ENCODE results near the gene CMKLR1.

DNA sequence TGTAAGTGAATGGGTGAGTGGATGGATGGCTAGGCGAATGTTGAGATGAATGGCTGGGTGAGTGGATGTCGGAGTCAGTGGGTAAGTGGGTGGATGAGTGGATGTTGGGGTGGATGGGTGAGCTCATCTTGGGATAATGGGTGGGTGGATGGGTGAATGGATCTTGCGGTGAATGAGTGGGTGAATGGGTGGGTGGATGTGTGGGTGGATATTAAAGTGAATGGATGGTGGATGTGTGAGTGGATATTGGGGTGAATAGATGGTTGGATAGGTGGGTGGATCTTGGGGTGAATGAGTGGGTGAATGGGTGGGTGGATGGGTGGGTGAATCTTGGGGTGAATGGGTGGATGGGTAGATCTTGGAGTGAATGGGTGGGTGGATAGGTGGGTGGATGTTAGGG is 51.9 kb downstream of the CMKLR1 start:
- TF ChIP-seq MAX (IDR thresholded peaks at IDR 0.05) (no peak), EP300 (IDR thresholded peaks at IDR 0.05; ENCODE audit: borderline replicate concordance) (no peak), YY1 (IDR thresholded peaks at IDR 0.05; ENCODE audit: low read depth) (no peak), TAF1 (IDR thresholded peaks at IDR 0.05; ENCODE audit: low read depth) (no peak), CREB1 (IDR thresholded peaks at IDR 0.05; ENCODE audit: low read depth) (no peak), CEBPB (IDR thresholded peaks at IDR 0.05) (no peak), ZBTB7A (IDR thresholded peaks at IDR 0.05; ENCODE audit: low read depth) (no peak), RAD21 (IDR thresholded peaks at IDR 0.05; ENCODE audit: low read depth) (no peak), FOXM1 (IDR thresholded peaks at IDR 0.05; ENCODE audit: borderline replicate concordance, low read depth) (no peak), USF1 (IDR thresholded peaks at IDR 0.05) (no peak), EGR1 (IDR thresholded peaks at IDR 0.05) (no peak)
- TF ChIP-seq, protein P1, sequence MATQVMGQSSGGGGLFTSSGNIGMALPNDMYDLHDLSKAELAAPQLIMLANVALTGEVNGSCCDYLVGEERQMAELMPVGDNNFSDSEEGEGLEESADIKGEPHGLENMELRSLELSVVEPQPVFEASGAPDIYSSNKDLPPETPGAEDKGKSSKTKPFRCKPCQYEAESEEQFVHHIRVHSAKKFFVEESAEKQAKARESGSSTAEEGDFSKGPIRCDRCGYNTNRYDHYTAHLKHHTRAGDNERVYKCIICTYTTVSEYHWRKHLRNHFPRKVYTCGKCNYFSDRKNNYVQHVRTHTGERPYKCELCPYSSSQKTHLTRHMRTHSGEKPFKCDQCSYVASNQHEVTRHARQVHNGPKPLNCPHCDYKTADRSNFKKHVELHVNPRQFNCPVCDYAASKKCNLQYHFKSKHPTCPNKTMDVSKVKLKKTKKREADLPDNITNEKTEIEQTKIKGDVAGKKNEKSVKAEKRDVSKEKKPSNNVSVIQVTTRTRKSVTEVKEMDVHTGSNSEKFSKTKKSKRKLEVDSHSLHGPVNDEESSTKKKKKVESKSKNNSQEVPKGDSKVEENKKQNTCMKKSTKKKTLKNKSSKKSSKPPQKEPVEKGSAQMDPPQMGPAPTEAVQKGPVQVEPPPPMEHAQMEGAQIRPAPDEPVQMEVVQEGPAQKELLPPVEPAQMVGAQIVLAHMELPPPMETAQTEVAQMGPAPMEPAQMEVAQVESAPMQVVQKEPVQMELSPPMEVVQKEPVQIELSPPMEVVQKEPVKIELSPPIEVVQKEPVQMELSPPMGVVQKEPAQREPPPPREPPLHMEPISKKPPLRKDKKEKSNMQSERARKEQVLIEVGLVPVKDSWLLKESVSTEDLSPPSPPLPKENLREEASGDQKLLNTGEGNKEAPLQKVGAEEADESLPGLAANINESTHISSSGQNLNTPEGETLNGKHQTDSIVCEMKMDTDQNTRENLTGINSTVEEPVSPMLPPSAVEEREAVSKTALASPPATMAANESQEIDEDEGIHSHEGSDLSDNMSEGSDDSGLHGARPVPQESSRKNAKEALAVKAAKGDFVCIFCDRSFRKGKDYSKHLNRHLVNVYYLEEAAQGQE (IDR thresholded peaks at IDR 0.05; ENCODE audit: low read depth): no peak
